ENCODE measurements around the gene AP3B1. TPM values are rescaled to one million over a fixed set of nuclear protein-coding genes. Genes with fewer than 3 reads are reported as not detected.

The AP3B1 gene
- total RNA-seq, 6 experiments from 2014 or later: 51.8 to 66.8 (median 56.6) TPM

DNA sequence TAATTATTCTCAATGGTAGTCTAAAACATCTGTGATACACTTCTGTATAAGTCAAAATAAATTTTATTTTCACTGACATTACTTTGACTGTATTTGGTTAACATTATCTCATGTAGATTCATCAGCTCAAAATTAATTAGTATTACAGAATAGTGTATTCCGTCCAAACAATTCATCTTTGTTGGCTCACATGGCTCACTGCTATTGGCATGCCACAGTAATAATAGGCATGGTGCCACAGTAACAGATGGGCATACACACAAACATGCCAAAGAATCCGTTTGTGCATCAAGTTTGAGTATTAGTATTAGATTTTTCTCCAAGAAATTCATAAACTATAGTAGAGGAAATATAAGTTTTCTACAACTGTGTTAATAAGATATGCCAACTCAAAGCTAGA is 14.2 kb downstream of the AP3B1 start:
- Mint-ChIP-seq H3K4me3 (no peak overlapping the region), H3K27me3 (ENCODE audit: insufficient read depth) (no peaks in the 10 kb centered on the region), H3K9me3 (no peaks in the 10 kb centered on the region)

DNA sequence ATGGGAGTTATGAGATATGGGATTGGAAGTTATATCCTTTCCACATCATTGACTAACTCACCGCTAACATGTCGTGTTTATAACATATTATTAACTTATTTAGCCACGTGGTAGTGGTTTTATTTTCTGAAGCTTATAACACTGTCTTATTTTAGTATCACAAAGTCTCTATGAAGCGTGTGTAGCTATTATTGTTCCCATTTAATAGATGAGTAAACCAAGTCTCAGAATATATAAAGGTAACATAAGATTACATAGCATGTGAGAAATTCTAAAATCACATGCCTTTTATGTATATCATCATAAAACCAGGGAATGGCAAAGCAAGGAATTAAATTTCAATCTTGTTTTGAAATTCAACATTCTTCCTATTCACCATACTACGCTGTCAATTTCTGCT is 15.3 kb downstream of the AP3B1 start:
- Mint-ChIP-seq H3K4me3 (no peak overlapping the region), H3K36me3 (ENCODE audit: low read depth) (peaks cover 16% of the 10 kb centered on the region), H3K4me1 (ENCODE audit: low read depth) (peaks cover 35% of the 10 kb centered on the region), H3K27me3 (ENCODE audit: insufficient read depth) (no peaks in the 10 kb centered on the region; the same call in 1 of the 2 replicates), H3K27ac (no peak overlapping the region), H3K9me3 (no peaks in the 10 kb centered on the region)
- no peak for DNase-seq
- TF ChIP-seq, protein P1, sequence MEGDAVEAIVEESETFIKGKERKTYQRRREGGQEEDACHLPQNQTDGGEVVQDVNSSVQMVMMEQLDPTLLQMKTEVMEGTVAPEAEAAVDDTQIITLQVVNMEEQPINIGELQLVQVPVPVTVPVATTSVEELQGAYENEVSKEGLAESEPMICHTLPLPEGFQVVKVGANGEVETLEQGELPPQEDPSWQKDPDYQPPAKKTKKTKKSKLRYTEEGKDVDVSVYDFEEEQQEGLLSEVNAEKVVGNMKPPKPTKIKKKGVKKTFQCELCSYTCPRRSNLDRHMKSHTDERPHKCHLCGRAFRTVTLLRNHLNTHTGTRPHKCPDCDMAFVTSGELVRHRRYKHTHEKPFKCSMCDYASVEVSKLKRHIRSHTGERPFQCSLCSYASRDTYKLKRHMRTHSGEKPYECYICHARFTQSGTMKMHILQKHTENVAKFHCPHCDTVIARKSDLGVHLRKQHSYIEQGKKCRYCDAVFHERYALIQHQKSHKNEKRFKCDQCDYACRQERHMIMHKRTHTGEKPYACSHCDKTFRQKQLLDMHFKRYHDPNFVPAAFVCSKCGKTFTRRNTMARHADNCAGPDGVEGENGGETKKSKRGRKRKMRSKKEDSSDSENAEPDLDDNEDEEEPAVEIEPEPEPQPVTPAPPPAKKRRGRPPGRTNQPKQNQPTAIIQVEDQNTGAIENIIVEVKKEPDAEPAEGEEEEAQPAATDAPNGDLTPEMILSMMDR (IDR thresholded peaks at IDR 0.05): no peak

More for the DNA sequence above, 14.2 kb downstream of the AP3B1 start:
- peaks cover 30% of the 10 kb centered on the region for H3K4me1 Mint-ChIP-seq (ENCODE audit: low read depth)
- no peak for DNase-seq
- H3K27ac Mint-ChIP-seq: no peak overlapping the region
- peaks cover 22% of the 10 kb centered on the region for H3K36me3 Mint-ChIP-seq (ENCODE audit: low read depth)
- TF ChIP-seq, protein P1 (IDR thresholded peaks at IDR 0.05): no peak

DNA sequence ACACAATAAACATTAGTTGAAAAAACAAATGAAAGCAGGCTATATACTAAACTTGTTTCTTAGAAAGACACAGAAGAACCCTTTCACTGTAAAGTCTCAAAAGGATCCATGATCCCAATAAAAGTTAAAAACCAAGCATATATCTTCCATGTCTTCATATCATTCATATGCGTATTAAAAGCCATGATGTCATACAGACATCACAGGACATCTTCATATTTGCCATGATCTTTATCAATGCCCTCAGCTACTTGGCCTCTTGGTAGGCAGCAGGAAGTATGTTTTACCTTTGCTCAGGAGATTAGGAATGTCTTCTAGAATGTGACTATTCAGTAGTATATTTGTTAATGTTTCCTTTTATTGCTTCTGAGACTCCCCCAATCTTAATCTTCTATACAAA is 16.8 kb downstream of the AP3B1 start:
- H3K9me3 Mint-ChIP-seq: no peaks in the 10 kb centered on the region
- H3K36me3 Mint-ChIP-seq (ENCODE audit: low read depth): peaks cover 7% of the 10 kb centered on the region; the same call in 1 of the 2 replicates
- TF ChIP-seq, protein P1 (IDR thresholded peaks at IDR 0.05): no peak
- DNase-seq: no peak
- H3K4me3 Mint-ChIP-seq: no peak overlapping the region
- peaks cover 38% of the 10 kb centered on the region for H3K4me1 Mint-ChIP-seq (ENCODE audit: low read depth)
- no peak overlapping the region for H3K27ac Mint-ChIP-seq
- H3K27me3 Mint-ChIP-seq (ENCODE audit: insufficient read depth): no peaks in the 10 kb centered on the region; the same call in 1 of the 2 replicates

DNA sequence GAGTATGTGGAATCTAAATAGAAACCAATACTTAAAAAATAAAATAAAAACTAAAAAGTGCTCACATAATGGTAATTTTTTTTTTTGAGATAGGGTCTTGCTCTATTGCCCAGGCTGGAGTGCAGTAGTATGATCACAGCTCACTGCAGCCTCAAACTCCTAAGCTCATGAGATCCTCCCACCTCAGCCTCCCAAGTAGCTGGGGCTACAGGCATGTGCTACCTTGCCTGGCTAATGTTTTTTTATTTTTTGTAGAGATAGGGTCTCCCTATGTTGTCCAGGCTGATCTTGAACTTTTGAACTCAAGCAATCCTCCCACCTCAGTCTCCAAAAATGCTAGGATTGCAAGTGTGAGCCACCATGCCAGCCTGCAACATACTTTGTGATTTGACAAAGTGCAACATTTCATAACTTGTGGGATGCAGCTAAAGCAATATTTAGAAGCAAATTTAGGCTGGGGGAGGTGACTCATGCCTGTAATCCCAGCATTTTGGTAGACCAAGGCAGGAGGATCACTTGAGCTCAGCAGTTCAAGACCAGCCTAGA is 18.4 kb downstream of the AP3B1 start:
- peaks cover 14% of the 10 kb centered on the region for H3K36me3 Mint-ChIP-seq (ENCODE audit: low read depth)

DNA sequence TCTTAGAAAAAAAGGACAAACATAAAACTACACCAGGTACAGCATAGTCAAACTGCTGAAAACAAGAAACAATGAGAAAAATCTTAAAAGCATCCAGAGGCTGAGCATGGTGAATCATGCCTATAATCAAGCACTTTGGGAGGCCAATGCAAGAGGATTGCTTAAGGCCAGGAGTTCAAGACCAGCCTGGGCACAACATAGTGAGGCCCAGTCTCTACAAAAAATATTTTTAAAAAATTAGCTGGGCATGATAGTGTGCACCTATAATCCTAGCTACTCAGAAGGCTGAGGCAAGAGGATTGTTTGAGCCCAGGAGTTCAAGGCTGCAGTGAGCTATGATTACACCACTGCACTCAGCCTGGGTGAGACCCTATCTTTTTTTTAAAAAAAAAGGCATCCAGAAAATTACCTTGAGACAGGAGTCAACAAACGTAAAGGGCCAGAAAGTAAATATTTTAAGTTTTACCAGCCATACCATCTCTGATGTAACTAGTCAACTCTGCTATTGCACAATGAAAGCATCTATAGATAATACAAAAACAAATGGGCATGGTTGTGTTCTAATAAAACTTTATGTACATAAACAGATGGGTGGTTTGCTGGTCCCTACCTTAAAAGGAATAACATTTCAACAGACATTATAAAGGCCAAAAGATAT is 19.8 kb downstream of the AP3B1 start:
- TF ChIP-seq, protein P1 (IDR thresholded peaks at IDR 0.05): no peak

More for the DNA sequence above, 18.4 kb downstream of the AP3B1 start:
- Mint-ChIP-seq H3K4me1 (ENCODE audit: low read depth) (peaks cover 43% of the 10 kb centered on the region), H3K27me3 (ENCODE audit: insufficient read depth) (no peaks in the 10 kb centered on the region; the same call in 1 of the 2 replicates), H3K27ac (no peak overlapping the region), H3K9me3 (no peaks in the 10 kb centered on the region), H3K4me3 (no peak overlapping the region)
- TF ChIP-seq, protein P1 (IDR thresholded peaks at IDR 0.05): no peak
- DNase-seq: no peak

More for the DNA sequence above, 19.8 kb downstream of the AP3B1 start:
- no peak overlapping the region for H3K4me3 Mint-ChIP-seq
- no peak overlapping the region for H3K27ac Mint-ChIP-seq
- peaks cover 14% of the 10 kb centered on the region for H3K36me3 Mint-ChIP-seq (ENCODE audit: low read depth)
- H3K9me3 Mint-ChIP-seq: no peaks in the 10 kb centered on the region
- no peaks in the 10 kb centered on the region; the same call in 1 of the 2 replicates for H3K27me3 Mint-ChIP-seq (ENCODE audit: insufficient read depth)
- H3K4me1 Mint-ChIP-seq (ENCODE audit: low read depth): peaks cover 44% of the 10 kb centered on the region
- no peak for DNase-seq

Measured in HFFc6 (cell line).